GM18507 (cell line): ENCODE results near the gene CD2AP.
"Not testable (repeated sequence)": the region's sequence is repeated elsewhere in the genome, so short reads cannot be mapped to it uniquely, and the experiment has no call there.

Experiments used
- DNase-seq: peaks from one replicate; pipeline ENCODE4 v3.0.0; 2011; ENCODE audit warnings: low read depth; ENCODE audit not compliant: insufficient read length; ENCODE audit errors: extremely low spot score
- FAIRE-seq: peaks from 2 replicates; lab custom pipeline; 2011; peaks lifted over from hg19 to GRCh38; lab: Jason Lieb, UNC

Gene CD2AP

DNA sequence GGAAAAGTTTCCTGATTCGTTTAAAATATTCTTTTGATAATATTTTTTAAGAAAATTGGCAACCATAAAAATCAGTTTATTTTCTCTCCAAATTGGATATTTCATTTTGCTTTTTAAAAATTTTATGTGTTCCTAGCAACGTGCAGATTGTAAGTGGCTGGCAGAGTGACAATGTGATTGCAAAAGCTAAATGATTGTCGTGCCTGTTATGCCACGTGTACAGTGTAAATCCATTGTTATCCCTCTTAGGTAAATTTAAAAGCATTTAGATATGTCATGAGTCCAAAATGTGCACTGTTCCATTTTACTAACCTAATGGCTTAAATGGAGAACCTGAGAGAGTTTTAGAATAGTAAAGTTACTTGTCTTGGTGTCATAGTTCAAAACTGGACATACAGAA lies 126.4 kb downstream of the CD2AP start:
- DNase-seq: no peak

DNA sequence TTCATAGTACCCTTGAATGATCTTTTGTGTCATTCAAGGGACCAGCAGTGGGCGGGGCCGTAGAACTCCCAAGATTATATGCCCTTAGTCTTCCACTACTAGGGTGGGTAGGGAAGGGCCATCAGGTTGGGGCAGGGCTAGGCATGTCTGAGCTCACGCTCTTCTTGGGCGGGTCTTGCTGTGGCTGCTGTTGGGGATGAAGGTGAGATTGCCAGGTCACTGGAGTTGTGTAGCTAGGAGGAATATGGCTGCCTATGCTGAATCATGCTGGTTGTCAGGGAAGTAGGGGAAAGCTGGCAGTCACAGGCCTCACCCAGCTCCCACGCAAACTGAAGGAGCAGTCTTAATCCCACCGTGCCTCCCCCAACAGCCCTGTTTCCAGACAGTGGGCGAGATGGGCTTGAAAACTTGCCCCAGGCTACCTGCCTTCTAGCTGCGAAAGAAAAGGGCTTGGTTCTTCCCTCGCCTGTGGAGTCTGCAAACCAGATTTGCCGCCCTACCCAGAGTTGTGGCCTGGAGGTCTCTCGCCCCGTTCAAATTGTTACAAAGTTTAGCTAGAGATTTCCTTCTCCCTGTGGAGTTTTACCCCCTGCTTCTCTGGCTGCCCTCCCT lies 144.4 kb downstream of the CD2AP start:
- no peak for DNase-seq
- FAIRE-seq: no peak

More for the DNA sequence above, 126.4 kb downstream of the CD2AP start:
- no peak for FAIRE-seq

DNA sequence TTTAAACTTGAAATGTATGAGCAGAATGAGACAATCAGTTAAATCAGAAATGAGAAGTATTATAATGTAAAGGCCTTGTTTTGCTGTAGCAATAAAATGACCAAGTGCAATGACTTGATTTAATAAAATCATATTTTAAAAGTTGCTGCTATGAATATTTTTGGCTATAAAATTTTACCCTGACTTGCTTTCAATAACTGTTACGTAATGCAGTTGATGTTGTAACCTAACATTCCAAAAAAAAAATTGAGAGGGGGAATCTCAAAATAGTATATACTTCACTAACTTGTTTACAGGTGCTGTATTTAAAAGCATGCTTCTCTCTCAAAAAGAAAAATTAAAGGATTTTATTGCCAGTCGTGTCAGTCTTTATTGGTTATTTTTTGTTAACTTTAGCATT lies 149.2 kb downstream of the CD2AP start:
- DNase-seq (no peak), FAIRE-seq (no peak)

DNA sequence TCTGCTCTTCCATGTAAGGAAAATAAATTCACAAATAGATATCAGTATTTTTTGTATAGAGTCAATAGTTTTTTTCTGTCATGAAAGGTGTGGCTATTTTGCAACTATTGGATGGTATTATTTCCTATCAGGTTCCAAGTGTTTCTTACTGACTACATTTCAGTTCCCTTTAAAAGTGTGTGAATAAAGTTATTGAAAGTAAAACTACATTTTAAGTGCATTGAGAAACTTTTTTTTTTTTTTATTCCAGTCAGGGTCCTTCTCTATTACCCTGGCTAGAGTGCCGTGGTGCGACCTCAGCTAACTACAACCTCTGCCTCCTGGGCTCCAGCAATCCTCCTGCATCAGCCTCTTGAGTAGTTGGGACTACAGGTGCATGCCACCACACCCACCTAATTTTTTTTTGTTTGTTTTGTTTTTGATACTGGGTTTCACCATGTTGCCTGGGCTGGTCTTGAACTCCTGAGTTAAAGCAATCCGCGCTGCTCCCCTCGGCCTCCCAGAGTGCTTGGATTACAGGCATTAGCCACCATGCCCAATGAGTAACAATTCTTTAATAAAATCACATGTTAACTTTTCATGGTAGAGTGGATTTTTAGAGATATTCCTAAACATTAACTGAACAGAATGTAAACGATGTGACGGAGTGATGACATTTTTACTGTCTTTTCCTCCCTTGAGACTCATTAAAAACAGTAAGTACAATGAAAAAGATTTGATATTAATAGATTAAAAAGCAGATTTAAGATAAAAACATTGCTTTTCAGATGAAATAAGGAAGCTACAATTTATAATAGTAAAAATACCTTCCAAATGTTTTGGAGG lies 151.1 kb downstream of the CD2AP start:
- no peak for DNase-seq
- FAIRE-seq: peak; percentile 18

DNA sequence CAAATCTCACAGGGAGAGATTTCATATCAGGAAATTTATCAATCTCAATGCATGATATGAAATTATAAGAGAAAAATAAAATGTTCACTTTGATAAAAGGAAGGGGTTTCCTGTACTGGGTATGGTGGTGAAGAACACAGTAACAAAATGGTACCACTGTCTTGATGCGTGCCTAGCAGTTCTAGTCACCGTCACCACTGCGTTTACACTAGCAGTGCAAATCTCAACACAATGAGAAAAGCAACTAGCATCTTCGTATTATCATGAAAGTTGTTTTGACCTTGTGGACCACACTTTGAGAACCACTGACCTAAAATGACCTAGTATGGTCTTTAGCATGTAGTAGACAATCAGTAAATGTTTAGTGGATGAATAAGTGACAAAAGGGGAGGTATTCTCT lies 152.4 kb downstream of the CD2AP start:
- no peak for FAIRE-seq
- no peak for DNase-seq

DNA sequence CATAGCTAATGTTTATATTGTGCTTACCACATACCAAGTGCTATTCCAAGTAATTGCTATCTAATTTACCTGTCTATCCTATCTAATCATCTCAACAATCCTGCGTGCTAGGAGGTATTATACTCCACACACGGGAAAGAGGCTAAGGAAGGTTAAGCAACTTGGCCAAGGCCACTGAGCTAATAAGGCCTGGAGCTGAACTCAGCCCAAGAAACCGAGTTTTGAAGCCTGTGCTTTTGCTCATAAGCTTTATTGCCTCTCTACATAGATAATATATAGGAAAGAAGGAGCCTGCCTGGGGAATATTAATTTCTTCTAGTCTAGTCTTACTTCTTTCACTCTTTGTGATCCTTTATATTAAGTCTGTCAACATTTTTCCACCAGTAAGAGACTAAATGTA lies 153.0 kb downstream of the CD2AP start:
- no peak for DNase-seq
- FAIRE-seq: no peak

DNA sequence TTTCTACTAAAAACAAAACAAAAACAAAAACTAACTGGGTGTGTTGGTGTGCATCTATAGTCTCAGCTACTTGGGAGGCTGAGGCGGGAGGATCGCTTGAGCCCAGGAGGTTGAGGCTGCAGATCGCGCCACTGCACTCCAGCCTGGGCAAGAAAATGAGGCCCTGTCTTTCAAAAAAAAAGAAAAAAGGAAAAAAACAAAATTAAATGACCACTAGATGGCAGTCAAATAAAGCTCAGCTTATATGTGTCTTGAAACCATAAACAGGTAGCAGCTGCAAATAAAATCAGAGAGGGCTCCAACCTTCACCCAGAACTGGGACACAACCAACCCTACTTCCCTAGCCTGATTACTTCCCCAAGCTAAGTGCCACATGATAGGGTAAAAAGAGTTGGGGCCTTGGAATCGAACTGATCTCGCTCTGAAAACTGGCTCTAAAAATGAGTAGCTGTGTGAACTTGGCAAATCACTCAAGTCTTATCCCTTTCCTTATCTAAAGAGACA lies 153.7 kb downstream of the CD2AP start:
- FAIRE-seq: peak; percentile 75
- no peak for DNase-seq

DNA sequence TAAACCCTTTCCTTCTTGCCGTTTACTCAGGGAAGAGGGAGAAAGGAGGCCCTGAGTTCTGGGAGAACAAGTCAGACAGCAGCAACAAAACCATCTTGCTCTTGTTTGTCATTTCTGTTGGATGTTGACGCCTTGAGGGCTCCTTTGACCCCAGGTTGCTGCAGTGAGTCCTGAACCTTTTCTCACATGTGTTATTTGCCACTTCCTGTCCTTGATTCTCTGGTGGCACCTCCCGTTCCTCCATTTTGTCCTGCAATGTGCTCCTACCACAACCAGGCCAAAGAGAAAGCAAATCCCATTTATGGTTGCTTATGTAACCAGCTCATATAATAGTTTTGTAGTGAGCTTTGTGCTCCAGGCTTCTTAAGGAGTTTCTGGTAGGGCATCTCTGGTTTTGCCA lies 154.2 kb downstream of the CD2AP start:
- no peak for DNase-seq
- no peak for FAIRE-seq

DNA sequence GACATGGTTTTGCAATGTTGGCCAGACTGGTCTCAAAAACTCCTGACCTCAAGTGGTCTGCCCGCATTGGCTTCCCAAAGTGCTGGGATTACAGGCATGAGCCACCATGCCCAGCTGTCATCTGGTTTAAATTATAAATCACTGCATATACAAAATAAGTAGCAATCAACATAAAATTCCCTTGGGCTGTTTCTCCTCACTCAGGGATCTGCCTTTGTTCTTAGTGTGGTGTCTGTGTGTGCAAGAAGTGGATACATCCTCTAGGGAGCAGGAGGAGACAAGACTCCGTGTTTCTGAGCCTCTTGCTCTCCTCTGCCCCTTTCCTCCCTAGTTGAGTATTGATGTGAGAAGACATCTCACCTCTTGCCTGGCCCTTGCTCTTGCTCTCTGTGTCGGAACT lies 155.6 kb downstream of the CD2AP start:
- FAIRE-seq (no peak), DNase-seq (no peak)

DNA sequence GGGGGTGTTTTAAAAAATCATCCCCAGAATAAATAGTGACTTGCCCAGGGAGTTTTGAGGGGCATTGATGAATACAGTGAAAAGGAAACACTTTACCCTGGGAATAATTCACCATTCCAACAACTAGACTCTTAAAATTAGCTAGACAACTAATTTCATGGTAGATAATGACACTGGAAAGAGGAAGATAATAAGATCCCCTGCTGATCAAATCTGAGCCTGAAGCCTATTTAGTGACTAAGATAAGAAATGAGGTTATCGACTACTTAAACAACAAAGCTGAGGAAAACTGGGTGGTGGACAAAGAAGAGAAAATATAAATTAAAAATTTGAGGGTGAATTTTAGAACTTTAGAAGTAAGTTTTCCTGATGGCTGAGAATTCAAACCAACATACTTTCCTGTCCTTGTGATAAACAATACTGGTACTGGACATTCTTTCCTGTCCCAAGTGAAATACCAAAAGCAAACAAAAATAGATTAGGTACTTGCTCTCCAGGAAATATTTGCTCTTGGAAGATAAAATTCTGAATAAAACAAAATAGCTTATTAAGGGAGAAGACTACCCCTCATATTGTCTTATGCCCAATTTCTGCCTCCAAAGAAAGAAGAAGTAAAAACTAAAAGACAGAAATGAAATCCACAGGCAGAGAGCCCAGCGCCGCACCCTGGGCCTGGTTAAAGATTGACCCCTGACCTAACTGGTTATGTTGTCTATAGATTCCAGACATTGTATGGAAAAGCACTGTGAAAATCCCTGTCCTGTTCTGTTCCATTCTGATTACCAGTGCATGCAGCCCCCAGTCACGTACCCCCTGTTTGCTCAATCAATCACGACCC lies 156.8 kb downstream of the CD2AP start:
- FAIRE-seq (no peak), DNase-seq (no peak)

DNA sequence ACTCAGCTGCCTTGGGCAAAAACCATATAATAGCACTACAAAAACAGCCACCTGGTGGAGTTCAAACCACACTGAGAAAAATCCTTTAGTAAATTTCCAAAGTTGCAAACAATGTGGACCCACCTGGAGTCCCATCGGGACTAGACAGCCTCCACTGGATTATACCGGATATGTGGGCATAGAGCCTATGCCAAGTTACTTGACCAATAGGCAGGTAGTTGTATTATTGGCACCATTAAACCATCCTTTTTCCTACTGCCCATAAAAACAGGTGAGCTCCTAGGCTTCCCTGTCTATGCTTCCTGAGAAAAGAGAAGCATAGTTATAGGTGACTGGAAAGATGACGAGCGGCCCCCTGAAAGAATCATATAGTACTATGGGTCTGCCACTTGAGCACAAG lies 169.1 kb downstream of the CD2AP start:
- no peak for DNase-seq
- FAIRE-seq: no peak

DNA sequence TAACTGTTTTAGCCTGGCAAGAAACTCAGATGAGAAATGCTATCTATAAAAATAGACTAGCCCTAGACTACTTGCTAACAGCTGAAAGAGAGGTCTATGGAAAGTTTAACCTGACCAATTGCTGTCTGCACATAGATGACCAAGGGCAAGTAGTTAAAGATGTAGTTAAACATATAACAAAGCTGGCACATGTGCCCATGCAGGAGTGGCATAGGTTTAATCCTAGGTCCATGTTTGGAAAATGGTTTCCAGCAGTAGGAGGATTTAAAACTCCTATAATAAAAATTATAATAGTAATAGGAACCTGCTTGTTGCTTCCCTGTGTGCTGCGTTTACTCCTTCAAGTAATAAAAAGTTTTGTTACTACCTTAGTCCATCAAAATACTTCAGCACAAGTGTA lies 169.6 kb downstream of the CD2AP start:
- FAIRE-seq (no peak), DNase-seq (no peak)

DNA sequence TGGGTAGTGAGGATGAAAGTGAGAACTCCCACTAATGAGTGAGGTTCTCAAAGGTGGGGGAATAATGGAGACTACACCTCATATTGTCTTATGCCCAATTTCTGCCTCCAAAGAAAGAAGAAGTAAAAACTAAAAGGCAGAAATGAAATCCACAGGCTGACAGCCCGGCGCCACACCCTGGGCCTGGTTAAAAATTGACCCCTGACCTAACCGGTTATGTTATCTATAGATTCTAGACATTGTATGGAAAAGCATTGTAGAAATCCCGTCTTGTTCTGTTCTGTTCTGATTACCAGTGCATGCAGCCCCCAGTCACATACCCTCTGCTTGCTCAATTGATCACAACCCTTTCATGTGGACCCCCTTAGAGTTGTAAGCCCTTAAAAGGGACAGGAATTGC lies 170.0 kb downstream of the CD2AP start:
- DNase-seq, FAIRE-seq: not testable (repeated sequence)

DNA sequence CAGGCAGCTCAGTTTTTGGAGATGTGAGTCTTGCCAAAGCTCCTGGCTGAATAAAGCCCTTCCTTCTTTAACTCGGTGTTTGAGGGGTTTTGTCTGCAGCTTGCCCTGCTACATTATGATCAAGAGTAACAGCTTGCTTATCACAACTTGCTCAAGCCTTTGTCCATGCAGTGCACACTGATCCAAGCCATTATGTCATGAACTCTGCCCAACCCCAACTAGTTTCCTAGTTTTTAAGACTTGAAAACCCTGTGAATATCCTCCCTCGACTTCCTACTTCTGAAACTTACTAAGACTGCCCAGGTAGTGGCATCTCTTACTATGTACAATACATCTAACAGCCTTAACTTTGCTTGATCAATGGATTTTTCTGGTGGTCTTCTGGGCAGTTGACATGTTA lies 170.4 kb downstream of the CD2AP start:
- FAIRE-seq: no peak
- no peak for DNase-seq

DNA sequence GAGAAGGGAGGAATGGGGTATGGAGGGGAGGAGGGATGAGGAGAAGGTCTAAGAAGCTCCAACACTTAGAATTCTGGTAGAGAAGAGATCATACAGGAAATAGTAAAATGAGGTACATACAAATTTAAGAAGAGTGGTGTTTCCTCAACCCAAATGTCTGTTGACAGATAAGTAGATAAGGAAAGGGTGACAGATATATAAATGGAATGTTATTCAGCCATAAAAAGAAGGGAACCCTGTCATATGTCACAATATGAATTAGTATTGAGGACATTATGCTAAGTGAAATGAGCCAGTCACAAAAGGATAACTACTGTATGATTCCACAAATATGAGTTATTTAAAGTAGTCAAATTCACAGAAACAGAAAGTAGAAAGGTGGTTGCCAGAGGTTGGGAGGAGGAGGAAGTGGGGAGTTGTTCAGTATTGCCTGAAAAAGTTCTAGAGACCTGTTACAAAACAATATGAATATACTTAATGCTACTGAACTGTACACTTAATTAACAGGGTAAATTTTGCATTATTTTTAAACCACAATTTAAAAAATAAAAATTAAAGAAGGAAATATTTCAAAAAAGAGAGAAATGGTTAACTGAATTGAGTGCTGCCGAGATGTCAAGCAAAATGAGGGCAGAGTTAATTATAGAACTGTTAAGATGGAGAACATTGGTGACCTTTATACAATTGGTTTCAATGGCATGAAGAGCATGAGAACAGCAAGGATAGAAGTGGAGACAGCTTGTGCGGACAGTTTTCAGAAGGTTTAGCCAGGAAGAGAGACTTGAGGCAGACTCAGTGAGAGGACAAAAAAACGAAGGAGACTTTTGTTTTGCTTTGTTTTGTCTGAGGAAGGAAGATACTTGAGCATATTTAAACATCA lies 173.2 kb downstream of the CD2AP start:
- DNase-seq (no peak), FAIRE-seq (no peak)

DNA sequence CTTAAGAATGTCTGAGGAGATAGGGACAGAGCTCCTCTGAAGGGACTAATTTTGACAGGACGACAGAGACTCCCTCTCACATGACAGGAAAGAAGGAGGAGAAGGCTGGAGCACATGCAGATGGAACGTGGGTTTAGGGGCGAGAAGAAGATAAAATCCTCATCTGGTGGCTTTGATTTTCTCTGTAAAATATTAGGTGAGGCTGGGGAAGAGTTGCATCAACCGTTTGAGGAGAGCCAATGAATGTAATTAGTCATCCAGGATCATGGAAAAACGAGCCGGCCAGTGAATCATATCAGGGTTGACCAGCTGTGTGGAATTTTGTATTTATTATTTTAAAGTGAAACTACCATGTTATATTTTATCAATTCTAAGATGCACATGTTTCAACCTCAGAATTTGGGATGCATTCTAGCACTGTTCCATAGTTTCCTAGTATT lies 173.9 kb downstream of the CD2AP start:
- DNase-seq: no peak

DNA sequence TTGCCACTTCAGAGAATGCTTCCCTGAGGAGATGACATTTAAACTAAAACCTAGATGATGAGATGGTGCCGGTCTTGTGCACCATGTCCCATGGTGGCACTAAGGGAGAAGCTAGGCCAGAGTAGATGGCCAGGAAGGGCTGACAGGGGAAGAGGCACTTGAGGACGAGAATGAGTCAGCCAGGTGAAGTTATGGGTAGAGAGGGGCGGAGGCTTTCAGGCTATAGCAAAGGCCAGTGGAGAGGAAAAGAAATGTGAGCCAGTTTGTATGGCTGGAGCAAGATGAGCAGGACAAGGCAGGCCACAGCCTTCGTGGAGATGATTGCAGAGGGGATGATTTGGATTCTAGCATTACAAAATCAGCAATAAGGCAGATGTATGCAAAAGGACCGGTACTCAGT lies 176.1 kb downstream of the CD2AP start:
- no peak for FAIRE-seq

More for the DNA sequence above, 173.9 kb downstream of the CD2AP start:
- FAIRE-seq: no peak

DNA sequence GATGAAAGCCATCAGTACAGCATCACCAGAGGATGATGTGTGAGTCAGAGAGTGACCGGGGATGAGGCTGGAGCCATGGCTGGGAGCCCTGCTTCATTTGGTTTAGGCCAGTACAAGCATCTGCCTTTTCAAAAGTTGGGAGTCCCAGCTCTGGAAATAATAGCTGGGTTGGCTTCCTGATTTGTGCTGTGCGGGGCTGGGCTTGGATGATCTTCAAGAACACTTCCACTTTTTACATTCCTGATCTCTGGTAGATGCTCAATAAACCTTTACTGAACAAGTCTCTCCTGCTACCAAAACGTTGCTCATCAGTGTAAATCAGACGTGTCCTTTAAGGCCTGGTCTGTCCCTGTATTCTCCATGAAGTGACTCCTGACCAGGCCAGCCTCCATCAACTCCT lies 176.7 kb downstream of the CD2AP start:
- FAIRE-seq: no peak

More for the DNA sequence above, 176.1 kb downstream of the CD2AP start:
- no peak for DNase-seq

More for the DNA sequence above, 176.7 kb downstream of the CD2AP start:
- no peak for DNase-seq
